Skin epidermis (tissue), 12 donors: ENCODE measurements around the gene BMP2K.
A peak's percentile ranks its signal among the peaks of the same experiment; 100 is the strongest.

Experiments used
- H3K27ac ChIP-seq, 21 experiments: fragments of 200-600 bp; sonication (generic) in 11 of 21; one replicate each; pipeline ENCODE4 v1.5.0; 2020; ENCODE audit warnings: mild to moderate bottlenecking in 3 of 21, inconsistent platforms in 2 of 21, moderate library complexity in 2 of 21
- H3K4me3 ChIP-seq, 7 experiments: fragments of 200-600 bp; sonication (generic) in 2 of 7; one replicate each; pipeline ENCODE4 v1.5.0; 2020; ENCODE audit warnings: inconsistent platforms in 2 of 7, mild to moderate bottlenecking in 2 of 7, moderate library complexity in 1 of 7

Gene BMP2K

DNA sequence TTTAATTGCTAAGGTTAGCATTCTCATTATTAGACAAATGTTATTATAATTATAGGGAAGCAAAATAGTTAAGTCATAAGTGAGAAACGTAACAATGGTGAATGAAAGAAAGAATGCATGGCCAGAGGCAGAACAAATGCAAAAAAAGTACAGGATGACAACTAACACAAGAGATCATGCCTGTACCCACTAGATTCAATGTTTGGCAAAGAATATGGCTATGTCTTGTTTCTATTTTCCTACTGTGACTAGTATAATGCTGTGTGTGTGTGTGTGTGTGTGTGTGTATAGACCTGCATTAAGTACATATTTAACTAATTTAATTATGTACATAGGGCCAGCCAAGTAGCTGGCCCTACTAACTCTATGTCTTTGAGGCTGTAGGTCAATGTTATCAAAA, 12.9 kb upstream of the BMP2K start:
- H3K4me3 ChIP-seq, result no peak overlapping the region
- no peak overlapping the region for H3K27ac ChIP-seq

GRCh38 chr4:78763763-78764387, 12.3 kb upstream of the BMP2K start:
- no peak overlapping the region for H3K4me3 ChIP-seq
- H3K27ac ChIP-seq, result no peak overlapping the region

- no peak overlapping the region for H3K4me3 ChIP-seq
- no peak overlapping the region for H3K27ac ChIP-seq
Observed at GRCh38 chr4:78764498-78764961, 11.6 kb upstream of the BMP2K start.

- H3K27ac ChIP-seq, result peak overlapping the region in 3 of 21 experiments; percentile 16 to 45 (median 20)
- H3K4me3 ChIP-seq, result no peak overlapping the region
Observed at GRCh38 chr4:78765432-78766006, 10.6 kb upstream of the BMP2K start.

- Histone ChIP-seq H3K4me3 (no peak overlapping the region), H3K27ac (peak overlapping the region in 2 of 21 experiments; percentile 15 to 20)
Observed at GRCh38 chr4:78766026-78766425, 10.1 kb upstream of the BMP2K start.

- peak overlapping the region in 1 of 21 experiments; percentile 15 for H3K27ac ChIP-seq
- no peak overlapping the region for H3K4me3 ChIP-seq
Observed at GRCh38 chr4:78766650-78767049, 9.5 kb upstream of the BMP2K start.

DNA sequence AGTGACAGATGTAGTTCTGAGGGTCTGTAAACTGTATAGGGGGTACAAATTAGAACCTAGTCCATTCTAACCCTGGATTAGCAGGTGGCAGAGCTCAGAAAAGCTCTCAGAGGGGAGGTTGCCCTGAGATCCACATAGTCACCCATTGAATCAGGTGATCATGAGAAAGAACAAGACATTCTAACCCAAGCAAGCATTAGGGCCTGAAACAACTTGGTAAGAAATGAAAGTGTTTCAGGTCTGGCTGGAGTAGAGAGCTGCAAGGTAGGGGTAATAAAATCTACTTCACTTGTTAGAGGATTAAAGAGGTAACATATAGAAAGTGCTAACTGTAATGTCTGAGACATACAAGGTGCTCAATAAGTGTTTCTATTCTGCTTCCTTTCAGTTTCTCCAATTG, 8.8 kb upstream of the BMP2K start:
- Histone ChIP-seq H3K4me3 (no peak overlapping the region), H3K27ac (no peak overlapping the region)

- Histone ChIP-seq H3K27ac (no peak overlapping the region), H3K4me3 (no peak overlapping the region)
Observed at GRCh38 chr4:78768452-78769180, 7.5 kb upstream of the BMP2K start.

GRCh38 chr4:78770091-78770642, 6.0 kb upstream of the BMP2K start:
- no peak overlapping the region for H3K4me3 ChIP-seq

DNA sequence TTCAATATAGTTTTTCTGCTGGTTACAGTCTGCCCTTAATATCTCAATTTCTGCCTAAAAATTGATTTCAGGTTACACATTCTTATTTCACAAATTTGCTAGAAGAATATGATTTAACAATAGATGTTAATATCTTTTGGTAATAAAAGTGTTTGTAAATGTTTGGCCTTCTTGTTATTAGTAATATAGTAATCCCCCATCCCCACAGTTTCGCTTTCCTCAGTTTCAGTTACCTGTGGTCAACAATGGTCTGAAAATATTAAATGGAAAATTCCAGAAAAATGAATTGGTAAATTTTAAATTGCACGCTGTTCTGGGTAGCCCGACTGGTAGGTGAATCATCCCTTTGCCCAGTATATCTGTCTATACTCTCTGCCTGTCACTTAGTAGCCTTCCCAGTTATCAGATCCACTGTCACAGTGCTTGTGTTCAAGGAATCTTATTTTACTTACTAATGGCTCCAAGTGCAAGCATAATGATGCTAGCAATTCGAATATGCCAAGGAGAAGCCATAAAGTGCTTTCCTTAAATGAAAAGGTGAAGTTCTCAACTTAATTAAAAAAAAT, 3.5 kb upstream of the BMP2K start:
- Histone ChIP-seq H3K27ac (no peak overlapping the region), H3K4me3 (no peak overlapping the region)

More at GRCh38 chr4:78770091-78770642, 6.0 kb upstream of the BMP2K start:
- no peak overlapping the region for H3K27ac ChIP-seq

DNA sequence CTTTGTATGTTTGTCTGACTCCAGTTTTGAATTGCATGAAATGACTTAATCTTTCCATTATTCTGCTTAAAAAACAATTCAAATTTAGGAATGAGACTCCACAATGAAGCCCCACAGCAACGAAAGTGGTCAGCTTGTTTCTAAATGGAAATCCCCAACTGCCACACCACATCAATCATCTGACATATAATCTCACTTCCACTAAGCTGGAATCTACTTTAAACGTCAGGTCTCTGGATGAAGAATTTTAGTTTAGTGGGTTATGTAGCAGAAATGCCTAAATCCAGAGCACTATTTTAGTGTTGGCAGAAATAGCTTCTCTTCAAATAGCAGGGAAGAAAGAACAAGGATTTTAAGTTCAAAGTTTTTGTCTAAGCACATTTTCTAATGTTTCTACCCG, 1.7 kb upstream of the BMP2K start:
- Histone ChIP-seq H3K27ac (peak overlapping the region in 12 of 21 experiments; percentile 86 to 99 (median 98)), H3K4me3 (no peak overlapping the region)

- Histone ChIP-seq H3K4me3 (peak overlapping the region; percentile 65 to 87 (median 79)), H3K27ac (peak overlapping the region; percentile 84 to 99 (median 97))
Observed at GRCh38 chr4:78775303-78776078, 659 bp upstream of the BMP2K start.

- Histone ChIP-seq H3K27ac (peak overlapping the region; percentile 84 to 99 (median 97)), H3K4me3 (peak overlapping the region; percentile 65 to 87 (median 79))
Observed at GRCh38 chr4:78776729-78777575, 802 bp downstream of the BMP2K start.

DNA sequence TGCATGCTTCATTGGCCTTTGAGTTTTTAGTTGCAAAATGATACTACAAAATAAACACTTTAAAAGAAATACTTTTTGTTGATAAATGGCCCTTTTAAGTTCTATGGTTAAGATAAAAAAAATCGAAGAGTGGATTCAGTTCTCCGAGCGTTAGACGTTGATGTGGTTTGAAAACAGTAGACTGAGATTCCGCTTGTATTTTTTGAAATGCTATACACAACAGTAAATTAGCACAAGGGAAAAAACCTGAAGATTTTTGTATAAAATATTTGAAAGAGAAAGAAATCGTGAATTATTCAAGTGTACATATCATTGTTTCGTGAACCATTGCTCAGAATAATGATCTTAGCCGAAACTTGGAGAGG, 1.4 kb downstream of the BMP2K start:
- peak overlapping the region in 17 of 21 experiments; percentile 39 to 99 (median 98) for H3K27ac ChIP-seq

GRCh38 chr4:78778530-78778929, 2.4 kb downstream of the BMP2K start:
- peak overlapping the region in 4 of 21 experiments; percentile 27 to 99 (median 68) for H3K27ac ChIP-seq
- H3K4me3 ChIP-seq, result peak overlapping the region in 3 of 7 experiments; percentile 1 to 84 (median 81)

More for the DNA sequence above, 1.4 kb downstream of the BMP2K start:
- H3K4me3 ChIP-seq, result peak overlapping the region; percentile 65 to 87 (median 79)

DNA sequence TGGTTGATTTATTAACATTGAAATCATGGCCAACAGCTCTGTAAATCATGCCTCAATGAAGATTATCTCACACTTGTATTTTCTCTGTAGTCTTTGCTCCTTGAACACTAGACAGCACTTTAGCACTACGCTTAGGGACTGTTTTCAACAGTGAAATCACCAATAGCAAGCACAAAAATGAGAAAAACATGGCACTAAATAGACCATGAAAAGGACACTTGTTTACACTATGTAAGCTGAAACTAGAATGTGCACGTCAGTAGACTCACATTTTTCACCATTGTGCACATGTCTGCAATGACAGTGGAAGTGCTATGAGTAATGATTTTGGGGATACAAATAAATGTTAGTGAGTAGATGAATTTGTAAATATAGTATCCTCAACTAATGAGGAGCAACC, 3.1 kb downstream of the BMP2K start:
- H3K4me3 ChIP-seq, result no peak overlapping the region

GRCh38 chr4:78780093-78780492, 3.9 kb downstream of the BMP2K start:
- H3K4me3 ChIP-seq, result no peak overlapping the region
- no peak overlapping the region for H3K27ac ChIP-seq

More for the DNA sequence above, 3.1 kb downstream of the BMP2K start:
- H3K27ac ChIP-seq, result peak overlapping the region in 2 of 21 experiments; percentile 27 to 31

DNA sequence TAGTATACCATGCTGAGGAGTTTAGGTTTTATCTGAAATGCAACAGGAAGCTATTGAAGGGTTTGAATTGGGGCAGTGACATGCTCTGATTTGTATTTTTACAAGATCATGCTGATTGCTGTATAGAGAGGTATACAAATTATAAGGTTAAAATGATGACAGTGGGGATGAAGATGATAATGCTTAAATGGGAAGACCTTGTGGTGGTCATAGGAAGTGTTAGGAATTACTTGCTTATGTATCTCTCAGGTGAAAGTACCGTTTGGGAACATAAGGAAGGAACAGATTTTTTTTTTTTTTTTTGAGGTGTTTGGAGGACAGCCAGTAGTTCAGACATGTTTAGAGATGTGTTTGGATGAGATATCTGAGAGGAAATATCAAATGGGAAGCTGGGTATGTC, 5.0 kb downstream of the BMP2K start:
- no peak overlapping the region for H3K4me3 ChIP-seq
- H3K27ac ChIP-seq, result peak overlapping the region in 4 of 21 experiments; percentile 17 to 32 (median 28)
